Measurements from ENCODE around the gene TPP1. TPM values are rescaled to one million over a fixed set of nuclear protein-coding genes. Genes with fewer than 3 reads are reported as not detected.

The TPP1 gene
- polyA plus RNA-seq, 2 of the 4 experiments (the other 2 are of a cell fraction), result 41.6 to 53.2 TPM

DNA sequence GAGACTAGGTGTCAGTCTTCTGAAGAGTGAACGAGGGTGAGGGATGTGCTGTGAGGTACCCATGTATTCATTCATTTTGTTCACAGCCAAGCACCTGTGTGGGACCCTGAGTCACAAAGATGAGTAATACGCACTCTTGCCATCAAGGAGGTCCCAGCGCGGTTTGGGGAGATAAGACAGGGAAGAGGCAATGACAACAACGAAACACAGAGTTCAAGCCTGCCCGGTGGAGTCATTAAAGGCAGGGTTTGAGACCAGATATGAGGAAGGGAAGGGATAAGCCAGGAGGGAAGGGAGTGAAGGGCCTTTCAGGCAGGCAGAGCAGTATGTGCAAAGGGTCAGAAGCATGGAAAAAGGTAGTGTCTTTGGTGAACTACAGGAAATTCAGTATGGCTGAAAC lies 31.8 kb upstream of the TPP1 start:
- CTCF ChIA-PET, result interaction anchor here (1.9 kb wide), 1 partner anchor 32 kb away, joined by 7 read pairs; the partner anchor contains the start of gene MRPL17
- DNase-seq (ENCODE audit: low read depth in 1 of 2, low spot score in 1 of 2) (no peak), FAIRE-seq (no peak), ATAC-seq (no peak)
- POLR2A ChIA-PET, result no interaction called here
- TF ChIP-seq E2F6 (IDR thresholded peaks at IDR 0.05; ENCODE audit: borderline replicate concordance, low read depth) (no peak), FOSL2 (IDR thresholded peaks at IDR 0.05) (no peak), FOSL2 (CRISPR knock-in tag; IDR thresholded peaks at IDR 0.05) (no peak), MAX (IDR thresholded peaks at IDR 0.05) (no peak), CHD4 (IDR thresholded peaks at IDR 0.05; ENCODE audit: borderline replicate concordance) (no peak)
- WGBS (ENCODE audit: missing lambda C conversion rate), result 13% methylated on average over 6 of the region's 6 CpGs
- H3K4me2 ChIP-seq, result no peak overlapping the region
- H3K4me1 ChIP-seq, result no peaks in the 10 kb centered on the region
- no peak overlapping the region for H3K27ac ChIP-seq
- no peak overlapping the region for H3K4me3 ChIP-seq
- no peaks in the 10 kb centered on the region for H3K9me3 ChIP-seq

DNA sequence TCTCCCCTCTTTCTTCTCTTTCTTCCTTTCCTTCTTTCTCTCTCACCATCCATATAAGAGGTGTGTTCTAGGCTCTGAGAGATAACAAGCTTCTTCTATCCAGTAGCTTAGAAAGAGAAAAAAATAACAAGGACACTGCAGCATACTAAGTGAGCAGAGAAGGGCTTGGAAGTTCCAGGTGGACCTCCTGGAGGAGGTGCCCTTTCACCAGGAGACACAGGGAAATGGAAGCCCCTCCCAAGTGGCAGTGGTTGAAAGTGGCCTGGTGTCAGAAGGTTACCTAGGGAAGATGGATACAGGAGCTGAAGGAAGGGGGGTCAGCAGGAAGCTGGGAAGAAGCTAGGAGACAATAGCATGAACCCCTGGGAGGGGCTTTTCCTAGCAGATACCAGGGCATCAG lies 30.9 kb upstream of the TPP1 start:
- Histone ChIP-seq H3K27ac (no peak overlapping the region), H3K9me3 (no peaks in the 10 kb centered on the region), H3K4me1 (no peaks in the 10 kb centered on the region), H3K4me2 (no peak overlapping the region), H3K4me3 (no peak overlapping the region)
- ATAC-seq (no peak), DNase-seq (ENCODE audit: low read depth in 1 of 2, low spot score in 1 of 2) (no peak), FAIRE-seq (no peak)
- ChIA-PET CTCF (interaction anchor here (0.9 to 1.9 kb wide), 5 partner anchors 9 to 82 kb away, joined by 3 to 7 read pairs (median 3); partner anchors contain the start of gene MRPL17), POLR2A (interaction anchor here (0.9 kb wide), 1 partner anchor 33 kb away, joined by 3 read pairs; the partner anchor contains the start of gene MRPL17)
- TF ChIP-seq ZSCAN20 (CRISPR knock-in tag; IDR thresholded peaks at IDR 0.05), result no peak
- TF ChIP-seq NR3C1 (IDR thresholded peaks at IDR 0.05), result no peak
- TF ChIP-seq RARB (CRISPR knock-in tag; IDR thresholded peaks at IDR 0.05), result no peak
- TF ChIP-seq, protein P1, sequence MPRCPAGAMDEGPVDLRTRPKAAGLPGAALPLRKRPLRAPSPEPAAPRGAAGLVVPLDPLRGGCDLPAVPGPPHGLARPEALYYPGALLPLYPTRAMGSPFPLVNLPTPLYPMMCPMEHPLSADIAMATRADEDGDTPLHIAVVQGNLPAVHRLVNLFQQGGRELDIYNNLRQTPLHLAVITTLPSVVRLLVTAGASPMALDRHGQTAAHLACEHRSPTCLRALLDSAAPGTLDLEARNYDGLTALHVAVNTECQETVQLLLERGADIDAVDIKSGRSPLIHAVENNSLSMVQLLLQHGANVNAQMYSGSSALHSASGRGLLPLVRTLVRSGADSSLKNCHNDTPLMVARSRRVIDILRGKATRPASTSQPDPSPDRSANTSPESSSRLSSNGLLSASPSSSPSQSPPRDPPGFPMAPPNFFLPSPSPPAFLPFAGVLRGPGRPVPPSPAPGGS (IDR thresholded peaks at IDR 0.05), result no peak
- TF ChIP-seq ZNF302 (CRISPR knock-in tag; IDR thresholded peaks at IDR 0.05), result no peak
- no peak for TF ChIP-seq ZC3H11A (IDR thresholded peaks at IDR 0.05)
- TF ChIP-seq POLR2AphosphoS2 (conservative IDR thresholded peaks at IDR 0.05; ENCODE audit: low read length), result no peak
- TF ChIP-seq CHD2 (IDR thresholded peaks at IDR 0.05; ENCODE audit: low read length, partially characterized antibody), result no peak
- TF ChIP-seq MAFK (IDR thresholded peaks at IDR 0.05; ENCODE audit: partially characterized antibody), result no peak
- TF ChIP-seq EHMT2 (IDR thresholded peaks at IDR 0.05; ENCODE audit: low read depth), result no peak
- no peak for TF ChIP-seq JUNB (IDR thresholded peaks at IDR 0.05)
- no peak for TF ChIP-seq RCOR1 (IDR thresholded peaks at IDR 0.05; ENCODE audit: low read depth, low read length)
- TF ChIP-seq BHLHE40 (IDR thresholded peaks at IDR 0.05; ENCODE audit: low read depth, low read length), result no peak
- TF ChIP-seq, protein P2, sequence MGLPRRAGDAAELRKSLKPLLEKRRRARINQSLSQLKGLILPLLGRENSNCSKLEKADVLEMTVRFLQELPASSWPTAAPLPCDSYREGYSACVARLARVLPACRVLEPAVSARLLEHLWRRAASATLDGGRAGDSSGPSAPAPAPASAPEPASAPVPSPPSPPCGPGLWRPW (IDR thresholded peaks at IDR 0.05), result no peak
- TF ChIP-seq FOXS1 (CRISPR knock-in tag; IDR thresholded peaks at IDR 0.05), result no peak
- TF ChIP-seq CTCF (IDR thresholded peaks at IDR 0.05), result no peak
- no peak for TF ChIP-seq RFX5 (IDR thresholded peaks at IDR 0.05)
- TF ChIP-seq HEYL (CRISPR knock-in tag; IDR thresholded peaks at IDR 0.05), result no peak
